ENCODE data around the gene CHN2.
"Not testable (repeated sequence)": the region's sequence is repeated elsewhere in the genome, so short reads cannot be mapped to it uniquely, and the experiment has no call there.

The CHN2 gene

GRCh38 chr7:29262191-29262917, 67.8 kb downstream of the CHN2 start:
- DNase-seq: no peak

GRCh38 chr7:29263601-29264207, 69.1 kb downstream of the CHN2 start:
- not testable (repeated sequence) for DNase-seq

GRCh38 chr7:29265208-29265923, 70.8 kb downstream of the CHN2 start:
- no peak for DNase-seq

- DNase-seq: no peak
Observed at GRCh38 chr7:29269935-29270334, 75.4 kb downstream of the CHN2 start.

- no peak for DNase-seq
Observed at GRCh38 chr7:29270594-29271318, 76.2 kb downstream of the CHN2 start.

- DNase-seq: peak; percentile 44
Observed at GRCh38 chr7:29271319-29271658, 76.7 kb downstream of the CHN2 start.

GRCh38 chr7:29272057-29272456, 77.5 kb downstream of the CHN2 start:
- DNase-seq: no peak

GRCh38 chr7:29274146-29275017, 79.8 kb downstream of the CHN2 start:
- DNase-seq: peak; percentile 24

GRCh38 chr7:29275018-29275318, 80.4 kb downstream of the CHN2 start:
- DNase-seq: no peak

GRCh38 chr7:29275493-29275892, 80.9 kb downstream of the CHN2 start:
- no peak for DNase-seq

- DNase-seq: no peak
Observed at GRCh38 chr7:29276199-29276598, 81.6 kb downstream of the CHN2 start.

- DNase-seq: no peak
Observed at GRCh38 chr7:29276806-29277205, 82.2 kb downstream of the CHN2 start.

GRCh38 chr7:29277436-29278215, 83.1 kb downstream of the CHN2 start:
- DNase-seq: no peak

- no peak for DNase-seq
Observed at GRCh38 chr7:29278337-29279069, 83.9 kb downstream of the CHN2 start.

- DNase-seq: peak; percentile 90
Observed at GRCh38 chr7:29281782-29282541, 87.4 kb downstream of the CHN2 start.

GRCh38 chr7:29282819-29283414, 88.3 kb downstream of the CHN2 start:
- peak; percentile 90 for DNase-seq

- DNase-seq: peak; percentile 80
Observed at GRCh38 chr7:29284696-29285443, 90.3 kb downstream of the CHN2 start.

GRCh38 chr7:29285444-29285793, 90.8 kb downstream of the CHN2 start:
- DNase-seq: peak; percentile 83

GRCh38 chr7:29285861-29286260, 91.3 kb downstream of the CHN2 start:
- DNase-seq: no peak
